HepG2 (cell line): ENCODE results near the gene SNF8. TPM values are rescaled to one million over a fixed set of nuclear protein-coding genes. Genes with fewer than 3 reads are reported as not detected.

Source experiments
- ATF2 ChIP-seq: sonication (generic); formaldehyde crosslinking; IDR thresholded peaks from 2 replicates; pipeline ENCODE4 v1.4.0; 2020; ENCODE audit warnings: missing genetic modification reagents
- CEBPB ChIP-seq: IDR thresholded peaks from 2 replicates; pipeline ENCODE4 v1.6.1; 2011; ENCODE audit warnings: low read depth, low read length, improper control_type of control experiment, borderline replicate concordance
- CHCHD3 ChIP-seq: sonication (generic); formaldehyde crosslinking; IDR thresholded peaks from 2 replicates; pipeline ENCODE4 v1.8.0; 2022; ENCODE audit warnings: mild to moderate bottlenecking, missing genetic modification reagents, moderate library complexity
- GABPB1 ChIP-seq: IDR thresholded peaks from 2 replicates; pipeline ENCODE4 v1.6.1; 2016; ENCODE audit warnings: mild to moderate bottlenecking, missing genetic modification reagents, moderate library complexity, missing compliant biosample characterization
- HBP1 ChIP-seq: IDR thresholded peaks from 2 replicates; pipeline ENCODE4 v1.6.1; 2016; ENCODE audit warnings: low read depth, control low read depth
- IRF2 ChIP-seq: IDR thresholded peaks from 2 replicates; pipeline ENCODE4 v1.6.1; 2018; ENCODE audit warnings: missing genetic modification reagents, missing compliant biosample characterization
- ZFX ChIP-seq: sonication (generic); formaldehyde crosslinking; IDR thresholded peaks from 2 replicates; pipeline ENCODE4 v1.4.0; 2020; ENCODE audit warnings: mild to moderate bottlenecking, low read depth, missing genetic modification reagents, moderate library complexity
- ZNF276 ChIP-seq: sonication (generic); formaldehyde crosslinking; IDR thresholded peaks from 2 replicates; pipeline ENCODE4 v1.4.0; 2020; ENCODE audit warnings: mild to moderate bottlenecking, low read depth, missing genetic modification reagents
- ZNF446 ChIP-seq: sonication (generic); formaldehyde crosslinking; IDR thresholded peaks from 2 replicates; pipeline ENCODE4 v1.5.0; 2020; ENCODE audit warnings: mild to moderate bottlenecking, missing genetic modification reagents
- ZNF607 ChIP-seq: sonication (generic); formaldehyde crosslinking; IDR thresholded peaks from 2 replicates; pipeline ENCODE4 v1.5.1; 2020; ENCODE audit warnings: missing genetic modification reagents, mild to moderate bottlenecking, borderline replicate concordance
- polyA plus RNA-seq, 8 experiments: library from polyadenylated mRNA; depleted of rRNA in 3 of 8; stranded (reverse) in 7 of 8; unstranded in 1 of 8; fragments of >200 nt; fragmentation: Illumina TruSeq in 4 of 8; extraction: Trizol in 4 of 8; gene quantifications; 2 replicates each; pipeline versions ENCODE4 v1.2.1 to v1.2.3, GENCODE V29; 2011 to 2016; ENCODE audit warnings: low read depth in 4 of 8, missing spikeins in 1 of 8, mixed read lengths in 1 of 8; ENCODE audit not compliant: insufficient read depth in 1 of 8
- total RNA-seq, 5 experiments: library from RNA; depleted of rRNA; stranded (reverse); fragments of >200 nt; fragmentation: Illumina TruSeq; extraction: Trizol; gene quantifications; 2 replicates each; pipeline ENCODE4 v1.2.3, GENCODE V29; 2016; ENCODE audit warnings: low read depth in 1 of 5
- TF ChIP-seq, protein P1 (sequence below): sonication (generic); formaldehyde crosslinking; IDR thresholded peaks from 2 replicates; pipeline ENCODE4 v1.5.1; 2020; ENCODE audit warnings: mild to moderate bottlenecking, missing genetic modification reagents, borderline replicate concordance

Gene SNF8
- total and polyA plus RNA-seq, 2 of the 13 experiments (the other 11 are each of a cell fraction or from before 2014, with no cell fraction given), result 114 to 153 TPM

DNA sequence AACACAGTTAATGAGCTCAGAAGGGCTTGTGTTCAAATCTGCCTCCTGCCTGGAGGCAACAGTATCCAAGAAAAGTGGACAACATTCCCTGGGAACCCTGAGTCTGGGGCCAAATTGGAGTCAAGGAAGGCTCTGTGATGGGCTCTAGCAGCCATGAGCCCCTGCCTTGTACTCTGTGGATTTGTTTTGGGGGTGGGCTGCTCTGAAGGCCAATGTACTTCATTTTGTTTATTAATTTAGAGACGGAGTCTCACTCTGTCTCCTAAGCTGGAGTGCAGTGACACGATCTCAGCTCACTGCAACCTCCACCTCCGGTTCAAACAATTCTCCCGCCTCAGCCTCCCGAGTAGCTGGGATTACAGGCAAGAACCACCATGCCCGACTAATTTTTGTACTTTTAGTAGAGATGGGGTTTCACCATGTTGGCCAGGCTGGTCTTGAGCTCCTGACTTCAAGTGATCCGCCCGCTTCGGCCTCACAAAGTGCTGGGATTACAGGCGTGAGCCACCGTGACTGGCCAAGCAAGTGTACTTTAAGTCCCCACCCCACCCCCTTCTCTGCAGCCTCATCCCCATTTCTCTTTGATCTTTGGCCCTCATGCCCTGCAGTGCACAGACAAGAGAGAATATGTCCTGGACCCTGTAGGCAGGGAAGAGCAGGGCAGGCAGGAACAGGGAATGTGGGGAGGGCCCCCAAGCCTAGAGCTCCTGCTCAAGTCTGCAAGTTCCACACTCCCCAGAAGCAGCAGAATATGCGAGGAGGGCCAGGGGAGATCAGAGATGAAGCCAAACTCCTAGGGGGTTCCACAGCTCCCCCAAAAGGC is 26.4 kb upstream of the SNF8 start (continued):
- peak; percentile 66; the same call in 1 of the 2 replicates for TF ChIP-seq ATF2 (CRISPR knock-in tag)
- no peak for TF ChIP-seq CEBPB
- TF ChIP-seq IRF2 (CRISPR knock-in tag), result peak; percentile 73
- no peak for TF ChIP-seq ZNF607 (CRISPR knock-in tag)
- no peak for TF ChIP-seq HBP1
- no peak for TF ChIP-seq CHCHD3 (CRISPR knock-in tag)
- no peak; the same call in 1 of the 2 replicates for TF ChIP-seq ZNF276
- TF ChIP-seq, protein P1, sequence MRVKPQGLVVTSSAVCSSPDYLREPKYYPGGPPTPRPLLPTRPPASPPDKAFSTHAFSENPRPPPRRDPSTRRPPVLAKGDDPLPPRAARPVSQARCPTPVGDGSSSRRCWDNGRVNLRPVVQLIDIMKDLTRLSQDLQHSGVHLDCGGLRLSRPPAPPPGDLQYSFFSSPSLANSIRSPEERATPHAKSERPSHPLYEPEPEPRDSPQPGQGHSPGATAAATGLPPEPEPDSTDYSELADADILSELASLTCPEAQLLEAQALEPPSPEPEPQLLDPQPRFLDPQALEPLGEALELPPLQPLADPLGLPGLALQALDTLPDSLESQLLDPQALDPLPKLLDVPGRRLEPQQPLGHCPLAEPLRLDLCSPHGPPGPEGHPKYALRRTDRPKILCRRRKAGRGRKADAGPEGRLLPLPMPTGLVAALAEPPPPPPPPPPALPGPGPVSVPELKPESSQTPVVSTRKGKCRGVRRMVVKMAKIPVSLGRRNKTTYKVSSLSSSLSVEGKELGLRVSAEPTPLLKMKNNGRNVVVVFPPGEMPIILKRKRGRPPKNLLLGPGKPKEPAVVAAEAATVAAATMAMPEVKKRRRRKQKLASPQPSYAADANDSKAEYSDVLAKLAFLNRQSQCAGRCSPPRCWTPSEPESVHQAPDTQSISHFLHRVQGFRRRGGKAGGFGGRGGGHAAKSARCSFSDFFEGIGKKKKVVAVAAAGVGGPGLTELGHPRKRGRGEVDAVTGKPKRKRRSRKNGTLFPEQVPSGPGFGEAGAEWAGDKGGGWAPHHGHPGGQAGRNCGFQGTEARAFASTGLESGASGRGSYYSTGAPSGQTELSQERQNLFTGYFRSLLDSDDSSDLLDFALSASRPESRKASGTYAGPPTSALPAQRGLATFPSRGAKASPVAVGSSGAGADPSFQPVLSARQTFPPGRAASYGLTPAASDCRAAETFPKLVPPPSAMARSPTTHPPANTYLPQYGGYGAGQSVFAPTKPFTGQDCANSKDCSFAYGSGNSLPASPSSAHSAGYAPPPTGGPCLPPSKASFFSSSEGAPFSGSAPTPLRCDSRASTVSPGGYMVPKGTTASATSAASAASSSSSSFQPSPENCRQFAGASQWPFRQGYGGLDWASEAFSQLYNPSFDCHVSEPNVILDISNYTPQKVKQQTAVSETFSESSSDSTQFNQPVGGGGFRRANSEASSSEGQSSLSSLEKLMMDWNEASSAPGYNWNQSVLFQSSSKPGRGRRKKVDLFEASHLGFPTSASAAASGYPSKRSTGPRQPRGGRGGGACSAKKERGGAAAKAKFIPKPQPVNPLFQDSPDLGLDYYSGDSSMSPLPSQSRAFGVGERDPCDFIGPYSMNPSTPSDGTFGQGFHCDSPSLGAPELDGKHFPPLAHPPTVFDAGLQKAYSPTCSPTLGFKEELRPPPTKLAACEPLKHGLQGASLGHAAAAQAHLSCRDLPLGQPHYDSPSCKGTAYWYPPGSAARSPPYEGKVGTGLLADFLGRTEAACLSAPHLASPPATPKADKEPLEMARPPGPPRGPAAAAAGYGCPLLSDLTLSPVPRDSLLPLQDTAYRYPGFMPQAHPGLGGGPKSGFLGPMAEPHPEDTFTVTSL (CRISPR knock-in tag), result peak; percentile 87
- TF ChIP-seq ZNF446, result no peak
- peak; percentile 71 for TF ChIP-seq ZFX (CRISPR knock-in tag)
- peak; percentile 44; the same call in 1 of the 2 replicates for TF ChIP-seq GABPB1 (CRISPR knock-in tag)
